ENCODE results near the gene FTCD.

DNA sequence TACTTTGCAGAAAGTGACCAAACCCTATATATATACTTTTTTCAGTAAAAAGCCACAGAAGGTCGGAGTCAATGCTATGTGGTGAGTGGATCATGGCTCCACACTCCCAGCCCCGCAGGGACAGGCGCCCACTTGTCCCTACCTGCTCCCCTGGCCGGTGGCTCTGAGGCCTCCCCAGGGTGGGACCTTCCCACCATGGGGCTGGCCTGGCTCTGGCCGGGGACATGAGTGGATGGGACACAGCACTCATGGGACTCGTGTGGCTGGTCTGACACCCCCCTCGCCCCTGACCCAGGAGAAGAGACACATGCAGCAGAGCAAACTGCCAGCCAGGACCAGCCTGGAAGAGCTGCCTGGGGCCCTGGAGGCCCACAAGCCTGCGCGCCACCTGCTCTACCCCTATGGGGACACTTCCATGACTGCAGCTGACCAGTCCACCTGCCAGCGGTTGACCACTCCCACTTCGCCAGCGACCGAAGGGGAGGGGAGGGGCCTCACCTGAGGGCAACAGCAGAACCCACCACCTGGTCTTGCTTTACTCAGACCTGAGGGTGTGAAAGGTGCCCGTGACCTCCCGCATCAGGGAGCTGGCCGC, 26.7 kb upstream of the FTCD start:
- TF ChIP-seq, protein P1, sequence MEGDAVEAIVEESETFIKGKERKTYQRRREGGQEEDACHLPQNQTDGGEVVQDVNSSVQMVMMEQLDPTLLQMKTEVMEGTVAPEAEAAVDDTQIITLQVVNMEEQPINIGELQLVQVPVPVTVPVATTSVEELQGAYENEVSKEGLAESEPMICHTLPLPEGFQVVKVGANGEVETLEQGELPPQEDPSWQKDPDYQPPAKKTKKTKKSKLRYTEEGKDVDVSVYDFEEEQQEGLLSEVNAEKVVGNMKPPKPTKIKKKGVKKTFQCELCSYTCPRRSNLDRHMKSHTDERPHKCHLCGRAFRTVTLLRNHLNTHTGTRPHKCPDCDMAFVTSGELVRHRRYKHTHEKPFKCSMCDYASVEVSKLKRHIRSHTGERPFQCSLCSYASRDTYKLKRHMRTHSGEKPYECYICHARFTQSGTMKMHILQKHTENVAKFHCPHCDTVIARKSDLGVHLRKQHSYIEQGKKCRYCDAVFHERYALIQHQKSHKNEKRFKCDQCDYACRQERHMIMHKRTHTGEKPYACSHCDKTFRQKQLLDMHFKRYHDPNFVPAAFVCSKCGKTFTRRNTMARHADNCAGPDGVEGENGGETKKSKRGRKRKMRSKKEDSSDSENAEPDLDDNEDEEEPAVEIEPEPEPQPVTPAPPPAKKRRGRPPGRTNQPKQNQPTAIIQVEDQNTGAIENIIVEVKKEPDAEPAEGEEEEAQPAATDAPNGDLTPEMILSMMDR (IDR thresholded peaks at IDR 0.05): no peak
- no peak for TF ChIP-seq POLR2A (IDR thresholded peaks at IDR 0.05)
